Right atrium auricular region (tissue), 2 donors: ENCODE measurements around the gene KIF3A. TPM values are rescaled to one million over a fixed set of nuclear protein-coding genes. Genes with fewer than 3 reads are reported as not detected.
"Not testable (repeated sequence)": the region's sequence is repeated elsewhere in the genome, so short reads cannot be mapped to it uniquely, and the experiment has no call there.

Experiments used
- DNase-seq: peaks from one replicate; pipeline ENCODE4 v3.0.0-alpha.2; 2019; ENCODE audit warnings: low spot score
- H3K27ac ChIP-seq, 2 donors: fragments of 200-600 bp; sonication (generic); 1 replicate in 1 of 2; 2 replicates in 1 of 2; pipeline ENCODE4 v1.5.1; 2016 to 2019
- H3K27me3 ChIP-seq, 2 donors: fragments of 200-600 bp; sonication (generic); one replicate each; pipeline versions ENCODE4 v1.5.1 to v1.6.0; 2017 to 2019
- H3K36me3 ChIP-seq: fragments of 200-600 bp; sonication (generic); one replicate; pipeline ENCODE4 v1.5.1; 2016
- H3K4me1 ChIP-seq, 2 donors: fragments of 200-600 bp; sonication (generic); one replicate each; pipeline versions ENCODE4 v1.5.1 to v1.6.0; 2017 to 2019
- H3K4me3 ChIP-seq, 2 donors: fragments of 200-600 bp; sonication (generic); 1 replicate in 1 of 2; 2 replicates in 1 of 2; pipeline ENCODE4 v1.5.1; 2017 to 2019; ENCODE audit warnings: mild to moderate bottlenecking in 1 of 2, moderate library complexity in 1 of 2
- H3K9me3 ChIP-seq, 2 donors: fragments of 200-600 bp; sonication (generic); one replicate each; pipeline ENCODE4 v1.5.1; 2019
- total RNA-seq, 2 donors: library from RNA; depleted of rRNA; stranded (reverse); fragments of >200 nt; gene quantifications; one replicate each; pipeline ENCODE4 v1.1.0, GENCODE V29; 2016
- TF ChIP-seq, protein P1 (sequence below), 2 donors: fragments of 200-600 bp; sonication (generic); IDR thresholded peaks; one replicate each; pipeline ENCODE4 v1.5.1; 2019; ENCODE audit warnings: antibody characterized with exemption in 2 of 2

Gene KIF3A
- total RNA-seq, 2 donors from 2014 or later = 5.6 to 7.2 TPM

DNA sequence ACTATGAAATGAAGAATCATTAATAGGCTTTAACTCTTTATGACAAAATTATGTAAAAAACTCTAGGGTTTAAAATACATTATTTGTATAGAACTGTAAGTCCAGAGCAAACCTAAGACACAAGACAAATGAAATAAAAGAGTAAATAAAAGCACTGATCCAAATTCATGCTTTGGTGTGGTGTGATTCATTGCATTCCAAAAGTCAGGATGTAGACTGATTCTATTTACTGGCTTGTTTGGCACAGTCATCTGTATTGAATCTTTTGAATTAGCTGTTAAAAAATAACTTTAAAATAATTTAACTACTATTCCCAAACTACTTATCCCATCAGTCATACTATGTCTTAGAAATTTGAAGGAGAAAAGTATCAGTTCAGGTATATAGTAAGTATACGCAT is 32.5 kb downstream of the KIF3A start:
- H3K36me3 ChIP-seq = peaks cover 19% of the 10 kb centered on the region
- H3K4me3 ChIP-seq = no peak overlapping the region

DNA sequence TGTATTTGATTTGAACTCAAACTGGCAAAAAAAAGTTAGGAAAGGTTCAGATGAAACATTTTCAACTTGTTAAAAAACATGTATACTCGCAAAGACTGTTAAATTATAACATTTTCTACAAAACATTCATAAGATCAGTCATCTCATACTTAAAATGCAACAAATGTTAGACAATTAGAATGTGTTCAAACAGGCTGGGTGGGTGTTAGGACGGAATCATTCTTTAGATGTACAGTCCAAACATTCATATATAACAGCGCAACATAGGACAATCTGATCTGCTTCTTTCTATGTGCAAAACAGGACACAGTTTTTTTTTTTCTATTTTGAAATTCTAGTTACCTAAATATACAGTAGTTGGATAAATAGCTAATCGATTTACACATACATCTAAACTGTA is 41.4 kb downstream of the KIF3A start:
- Histone ChIP-seq H3K27ac (no peak overlapping the region), H3K4me3 (no peak overlapping the region), H3K9me3 (no peaks in the 10 kb centered on the region), H3K36me3 (peaks cover 19% of the 10 kb centered on the region), H3K27me3 (no peaks in the 10 kb centered on the region), H3K4me1 (no peaks in the 10 kb centered on the region)
- no peak for DNase-seq
- TF ChIP-seq, protein P1, sequence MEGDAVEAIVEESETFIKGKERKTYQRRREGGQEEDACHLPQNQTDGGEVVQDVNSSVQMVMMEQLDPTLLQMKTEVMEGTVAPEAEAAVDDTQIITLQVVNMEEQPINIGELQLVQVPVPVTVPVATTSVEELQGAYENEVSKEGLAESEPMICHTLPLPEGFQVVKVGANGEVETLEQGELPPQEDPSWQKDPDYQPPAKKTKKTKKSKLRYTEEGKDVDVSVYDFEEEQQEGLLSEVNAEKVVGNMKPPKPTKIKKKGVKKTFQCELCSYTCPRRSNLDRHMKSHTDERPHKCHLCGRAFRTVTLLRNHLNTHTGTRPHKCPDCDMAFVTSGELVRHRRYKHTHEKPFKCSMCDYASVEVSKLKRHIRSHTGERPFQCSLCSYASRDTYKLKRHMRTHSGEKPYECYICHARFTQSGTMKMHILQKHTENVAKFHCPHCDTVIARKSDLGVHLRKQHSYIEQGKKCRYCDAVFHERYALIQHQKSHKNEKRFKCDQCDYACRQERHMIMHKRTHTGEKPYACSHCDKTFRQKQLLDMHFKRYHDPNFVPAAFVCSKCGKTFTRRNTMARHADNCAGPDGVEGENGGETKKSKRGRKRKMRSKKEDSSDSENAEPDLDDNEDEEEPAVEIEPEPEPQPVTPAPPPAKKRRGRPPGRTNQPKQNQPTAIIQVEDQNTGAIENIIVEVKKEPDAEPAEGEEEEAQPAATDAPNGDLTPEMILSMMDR (IDR thresholded peaks at IDR 0.05) = no peak

More for the DNA sequence above, 32.5 kb downstream of the KIF3A start:
- Histone ChIP-seq H3K9me3 (no peaks in the 10 kb centered on the region), H3K4me1 (no peaks in the 10 kb centered on the region), H3K27ac (no peak overlapping the region), H3K27me3 (no peaks in the 10 kb centered on the region)
- no peak for DNase-seq
- TF ChIP-seq, protein P1 (IDR thresholded peaks at IDR 0.05) = no peak

DNA sequence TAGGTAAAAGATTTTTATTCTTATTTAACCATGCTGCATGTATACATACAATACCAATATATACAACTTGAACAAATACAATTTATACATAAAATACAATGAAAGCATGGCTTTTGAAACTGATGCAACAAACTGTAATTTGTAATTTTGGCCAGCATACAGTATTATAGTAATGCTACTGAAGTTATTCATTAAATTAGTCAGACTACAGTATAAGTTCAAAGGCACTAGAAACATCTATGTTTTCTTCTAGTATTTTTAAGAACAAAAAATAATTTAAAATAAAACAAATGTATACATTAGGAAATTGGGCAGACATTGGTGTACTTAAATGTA is 44.7 kb downstream of the KIF3A start:
- DNase-seq = no peak
- H3K4me3 ChIP-seq = no peak overlapping the region
- no peaks in the 10 kb centered on the region for H3K27me3 ChIP-seq
- H3K4me1 ChIP-seq = no peaks in the 10 kb centered on the region
- peaks cover 2% of the 10 kb centered on the region for H3K36me3 ChIP-seq
- H3K27ac ChIP-seq = no peak overlapping the region
- TF ChIP-seq, protein P1 (IDR thresholded peaks at IDR 0.05) = no peak
- no peaks in the 10 kb centered on the region for H3K9me3 ChIP-seq

DNA sequence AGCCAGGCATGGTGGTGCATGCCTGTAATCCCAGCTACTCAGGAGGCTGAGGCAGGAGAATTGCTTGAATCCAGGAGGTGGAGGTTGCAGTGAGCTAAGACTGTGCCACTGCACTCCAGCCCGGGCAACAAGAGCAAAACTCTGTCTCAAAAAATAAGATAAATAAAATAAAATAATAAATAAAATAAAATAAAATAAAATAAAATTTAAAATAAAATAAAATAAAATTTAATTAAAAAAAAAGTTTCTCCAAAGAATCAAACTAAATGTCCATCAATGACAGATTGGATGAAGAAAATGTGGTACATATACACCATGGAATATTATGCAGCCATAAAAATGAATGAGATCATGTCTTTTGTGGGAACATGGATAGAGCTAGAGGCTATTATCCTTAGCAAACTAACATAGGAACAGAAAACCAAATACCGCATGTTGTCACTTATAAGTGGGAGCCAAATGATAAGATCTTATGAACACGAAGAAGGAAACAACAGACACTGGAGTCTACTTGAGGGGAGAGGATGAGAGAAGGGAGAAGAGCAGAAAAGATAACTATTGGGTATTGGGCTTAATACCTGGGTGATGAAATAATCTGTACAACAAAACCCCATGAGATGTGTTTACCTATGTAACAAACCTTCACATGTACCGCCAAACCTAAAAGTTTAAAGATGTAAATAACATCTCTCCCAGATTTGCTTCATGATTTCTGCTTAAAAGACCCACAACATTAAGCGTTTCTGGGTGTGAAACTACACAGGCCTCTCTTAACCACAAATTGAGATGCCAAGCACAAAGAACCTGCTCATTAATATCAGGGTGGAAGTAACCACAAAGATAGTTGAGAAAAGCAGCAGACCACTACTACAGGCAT is 45.4 kb downstream of the KIF3A start:
- DNase-seq, H3K4me3 ChIP-seq: not testable (repeated sequence)

DNA sequence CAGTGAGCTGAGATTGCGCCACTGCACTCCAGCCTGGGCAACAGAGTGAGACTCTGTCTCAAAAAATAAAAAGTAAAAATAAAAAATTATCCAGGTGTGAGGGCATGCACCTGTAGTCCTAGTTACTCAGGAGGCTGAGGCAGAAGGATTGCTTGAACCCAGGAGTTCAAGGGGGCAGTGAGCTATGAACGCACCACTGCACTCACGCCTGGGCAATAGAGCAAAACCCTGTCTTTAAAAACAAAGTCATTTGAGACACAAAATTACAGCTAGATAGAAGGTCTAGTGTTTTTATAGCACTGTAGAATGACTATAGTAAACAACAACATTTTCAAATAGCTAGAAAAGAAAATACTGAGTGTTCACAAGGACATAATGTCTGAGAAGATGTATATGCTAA is 47.2 kb downstream of the KIF3A start:
- DNase-seq = no peak
- TF ChIP-seq, protein P1 (IDR thresholded peaks at IDR 0.05) = no peak
- no peaks in the 10 kb centered on the region for H3K9me3 ChIP-seq

More for the DNA sequence above, 45.4 kb downstream of the KIF3A start:
- H3K4me1 ChIP-seq, H3K9me3 ChIP-seq, H3K36me3 ChIP-seq, H3K27ac ChIP-seq, H3K27me3 ChIP-seq: not testable (repeated sequence)

DNA sequence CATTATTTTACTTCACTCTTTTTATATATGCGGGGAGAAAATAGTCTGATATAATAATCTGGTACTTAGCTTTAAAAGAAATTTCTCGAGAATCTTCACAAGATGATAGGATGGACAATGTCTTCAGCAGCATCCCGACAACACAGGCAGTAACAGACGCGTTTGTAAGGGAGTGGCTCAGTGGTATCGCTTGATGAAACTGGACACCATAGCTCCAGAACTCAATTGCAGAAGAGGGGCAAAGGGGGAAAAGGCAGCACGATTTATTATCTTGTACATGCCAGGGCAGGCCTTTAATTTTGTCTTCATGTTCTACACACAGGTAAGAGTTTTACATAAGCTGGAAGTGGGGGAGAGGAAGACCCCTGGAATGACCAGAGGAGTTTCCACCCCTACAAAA is 47.8 kb downstream of the KIF3A start:
- no peak for DNase-seq
- Histone ChIP-seq H3K4me1 (no peaks in the 10 kb centered on the region), H3K9me3 (no peaks in the 10 kb centered on the region), H3K27ac (no peak overlapping the region), H3K36me3 (no peaks in the 10 kb centered on the region), H3K4me3 (no peak overlapping the region), H3K27me3 (no peaks in the 10 kb centered on the region)
- TF ChIP-seq, protein P1 (IDR thresholded peaks at IDR 0.05) = no peak

More for the DNA sequence above, 47.2 kb downstream of the KIF3A start:
- Histone ChIP-seq H3K27ac (no peak overlapping the region), H3K27me3 (no peaks in the 10 kb centered on the region), H3K4me3 (no peak overlapping the region), H3K36me3 (no peaks in the 10 kb centered on the region), H3K4me1 (no peaks in the 10 kb centered on the region)
